HG03460 (cell line): ENCODE measurements around the gene SLC17A1.

Source experiments
- ATAC-seq: cut with Tn5 transposase; IDR thresholded peaks from one replicate; pipeline ENCODE4 v1.9.1; 2021; ENCODE audit not compliant: unreplicated experiment

Gene SLC17A1, protein sequence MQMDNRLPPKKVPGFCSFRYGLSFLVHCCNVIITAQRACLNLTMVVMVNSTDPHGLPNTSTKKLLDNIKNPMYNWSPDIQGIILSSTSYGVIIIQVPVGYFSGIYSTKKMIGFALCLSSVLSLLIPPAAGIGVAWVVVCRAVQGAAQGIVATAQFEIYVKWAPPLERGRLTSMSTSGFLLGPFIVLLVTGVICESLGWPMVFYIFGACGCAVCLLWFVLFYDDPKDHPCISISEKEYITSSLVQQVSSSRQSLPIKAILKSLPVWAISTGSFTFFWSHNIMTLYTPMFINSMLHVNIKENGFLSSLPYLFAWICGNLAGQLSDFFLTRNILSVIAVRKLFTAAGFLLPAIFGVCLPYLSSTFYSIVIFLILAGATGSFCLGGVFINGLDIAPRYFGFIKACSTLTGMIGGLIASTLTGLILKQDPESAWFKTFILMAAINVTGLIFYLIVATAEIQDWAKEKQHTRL

DNA sequence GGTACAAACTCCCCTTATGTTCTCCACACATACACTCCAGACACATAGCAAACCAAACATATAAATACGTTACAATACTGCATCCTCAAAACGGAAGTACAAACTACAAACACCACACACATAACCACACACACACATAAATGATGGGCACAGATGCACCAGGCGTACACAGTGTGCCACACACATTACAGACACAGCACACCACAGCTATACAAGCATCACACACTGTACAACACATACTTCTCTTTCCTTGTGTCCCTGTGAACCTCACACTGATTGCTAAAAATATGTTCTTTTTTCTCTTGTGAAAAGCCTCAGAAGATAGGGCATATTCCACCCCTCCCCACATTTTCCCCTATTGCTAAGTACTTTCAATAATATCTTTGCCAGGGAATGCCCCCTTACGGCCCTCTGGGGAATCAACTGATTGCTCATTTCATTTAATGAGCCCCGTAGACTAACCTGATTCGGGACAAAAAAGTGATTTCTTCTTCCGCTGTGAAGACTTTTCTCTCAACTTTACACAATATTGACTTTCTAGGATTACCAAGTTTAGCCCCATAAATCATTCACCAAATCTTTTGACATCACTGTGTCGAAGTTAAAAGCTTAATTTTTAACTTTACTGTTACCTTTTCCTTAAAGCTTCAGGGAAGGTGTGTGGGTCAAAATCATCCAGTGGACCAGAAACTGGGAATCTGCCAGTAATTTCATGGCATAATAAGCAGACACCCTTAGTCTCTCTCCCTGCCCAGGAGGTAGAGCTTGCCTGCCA lies at the start of gene SLC17A1:
TSS of gene SLC17A1 (minus strand) at position 521 of the 775 bp plus-strand sequence. CDS start 1,495 bp downstream, outside the sequence.
- ATAC-seq: no peak

DNA sequence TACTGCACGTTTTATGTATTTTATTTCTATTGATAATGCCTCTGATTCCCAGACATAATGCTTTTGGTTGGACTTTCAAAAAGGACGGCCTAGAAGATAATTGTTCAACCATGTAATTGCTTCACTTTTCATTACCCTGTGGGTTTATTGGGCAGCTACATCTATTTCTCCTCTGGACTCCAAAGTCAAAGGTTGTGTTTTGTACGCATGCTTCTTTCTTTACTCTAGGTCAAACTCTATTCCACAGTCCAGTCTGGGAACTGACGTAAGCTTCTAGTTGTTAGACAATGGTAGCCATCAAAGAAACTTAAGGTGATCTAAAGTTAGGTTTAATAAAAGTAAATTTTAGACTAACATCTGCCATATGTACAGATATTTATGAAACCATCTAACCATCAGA lies 48.7 kb upstream of the SLC17A1 start:
- ATAC-seq: no peak

DNA sequence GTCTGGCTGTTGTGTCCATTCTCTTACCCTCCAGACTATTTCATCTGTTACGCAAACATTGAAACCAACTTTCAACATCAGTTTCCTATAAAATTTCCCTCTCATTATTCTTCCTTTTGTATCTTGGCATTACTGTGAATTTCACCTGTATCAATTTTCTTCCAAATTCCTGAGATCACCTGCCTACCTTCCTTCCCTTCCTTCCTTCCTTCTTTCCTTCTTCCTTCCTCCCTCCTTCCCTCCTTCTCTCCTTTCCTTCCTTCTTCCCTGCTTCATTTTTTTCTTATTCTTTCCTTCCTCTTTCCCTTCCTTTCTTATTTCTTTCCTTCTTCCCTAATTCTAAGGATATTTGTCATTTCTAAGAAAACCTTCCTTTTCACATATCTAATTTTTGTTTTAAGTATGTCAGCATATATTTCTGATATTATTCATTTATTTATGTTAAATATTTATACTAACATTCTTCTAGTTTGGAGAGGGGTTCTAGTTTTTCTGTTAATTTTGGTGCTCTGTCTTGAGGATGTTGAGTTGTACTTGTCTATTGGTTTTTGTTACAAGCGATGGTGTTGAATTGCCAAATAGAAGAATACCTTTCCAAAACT lies 47.0 kb upstream of the SLC17A1 start:
- ATAC-seq: no peak

DNA sequence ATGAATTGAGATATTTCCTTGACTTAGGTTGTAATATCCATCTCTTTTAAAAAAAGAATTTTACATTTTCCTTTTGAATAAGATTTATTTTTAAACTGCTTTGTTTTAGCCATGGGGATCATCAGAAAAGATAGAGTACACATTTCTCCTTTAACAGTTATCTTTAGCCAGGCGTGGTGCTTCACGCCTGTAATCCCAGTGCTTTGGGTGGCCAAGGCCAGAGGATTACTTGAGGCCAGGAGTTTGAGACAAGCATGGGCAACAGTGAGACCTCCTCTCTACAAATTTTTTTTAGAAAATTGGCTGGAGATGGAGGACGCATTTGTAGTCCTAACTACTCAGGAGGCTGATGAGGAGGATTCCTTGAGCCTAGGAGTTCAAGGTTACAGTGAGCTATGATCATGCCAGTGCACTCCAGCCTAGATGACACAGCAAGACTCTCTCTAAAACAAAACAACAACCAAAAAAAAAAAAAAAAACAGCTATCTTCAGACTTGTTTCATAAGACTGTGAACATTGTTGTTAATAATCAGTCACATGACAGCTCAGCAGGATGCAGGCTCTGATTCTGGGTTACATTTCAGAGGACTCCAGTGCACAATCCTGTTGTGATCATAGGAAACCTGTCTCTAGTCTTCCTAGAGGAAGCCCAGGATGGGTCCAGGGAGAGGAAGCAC lies 44.2 kb upstream of the SLC17A1 start:
- ATAC-seq: no peak

DNA sequence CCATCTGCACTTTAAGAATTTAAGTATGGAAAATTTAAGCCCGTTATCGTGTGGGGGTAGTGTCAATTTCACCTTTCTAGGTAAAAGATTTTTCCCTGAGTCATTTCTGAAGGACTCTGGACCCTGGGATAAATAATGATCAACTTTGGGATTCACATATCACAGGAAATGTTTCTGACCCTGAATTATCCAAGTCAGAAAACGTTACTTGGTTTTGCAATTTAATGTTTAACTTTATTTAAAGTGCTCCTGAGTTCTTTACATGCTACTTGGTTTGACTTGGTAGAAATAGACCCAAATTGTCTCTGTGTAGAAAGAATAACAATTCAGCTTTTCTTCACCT lies 43.7 kb upstream of the SLC17A1 start:
- ATAC-seq: no peak

DNA sequence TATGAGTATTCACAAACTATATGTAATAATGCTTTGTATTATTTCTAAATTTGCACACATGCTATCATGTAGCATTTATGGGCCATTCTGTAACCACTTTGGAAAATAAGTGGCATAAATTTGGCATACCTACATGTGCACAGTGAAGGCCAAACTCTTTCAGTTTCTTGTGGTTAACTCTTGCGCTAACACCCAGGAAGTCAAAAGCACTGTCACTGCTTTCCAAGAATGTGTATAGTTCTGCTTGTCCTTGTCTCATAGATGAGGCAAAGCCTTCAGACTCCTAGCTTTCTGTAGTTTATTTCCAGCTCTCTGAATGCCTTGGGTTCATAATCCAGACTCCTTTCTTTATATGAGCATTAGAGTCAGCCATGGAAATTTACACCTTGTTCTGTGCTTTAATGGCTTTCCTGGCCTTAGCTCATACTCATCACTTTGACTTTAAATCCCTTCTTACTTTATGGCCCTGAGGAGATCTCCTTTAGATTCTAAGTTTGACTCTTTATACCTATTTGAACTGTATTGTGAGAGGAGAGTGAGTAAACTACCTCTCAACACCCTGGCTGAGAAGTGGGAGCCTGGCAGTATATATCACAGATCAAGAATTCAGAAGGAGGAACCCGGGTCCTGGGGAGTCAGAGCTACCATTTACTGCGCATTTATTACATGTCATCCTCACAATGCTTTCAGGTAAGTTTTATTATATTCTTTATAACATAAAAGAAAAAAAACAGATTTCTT lies 43.1 kb upstream of the SLC17A1 start:
- ATAC-seq: no peak

DNA sequence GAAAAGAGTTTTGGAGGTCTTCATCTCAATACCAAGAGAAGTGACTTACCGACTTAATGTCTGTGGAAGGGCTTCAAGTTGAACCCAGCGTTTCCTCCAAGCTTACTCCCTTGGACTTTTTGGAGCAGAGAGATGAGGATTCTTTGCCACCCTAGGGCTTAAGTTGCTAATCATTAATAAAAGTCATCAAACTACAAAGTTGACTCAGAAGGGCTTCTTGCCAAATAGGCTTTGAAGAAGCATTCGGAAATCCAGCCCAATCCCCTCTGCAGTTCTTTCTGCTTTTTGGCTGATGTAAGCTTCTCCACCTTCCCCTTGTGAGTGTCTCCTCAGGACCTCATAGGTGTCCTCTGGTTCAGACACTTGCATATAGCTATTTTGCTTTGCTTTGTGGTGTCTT lies 42.3 kb upstream of the SLC17A1 start, which contains the start of gene SLC17A3:
TSS of gene SLC17A3 (minus strand) at position 126 of the 400 bp plus-strand sequence. CDS start 5,856 bp downstream, outside the sequence.
- no peak for ATAC-seq

DNA sequence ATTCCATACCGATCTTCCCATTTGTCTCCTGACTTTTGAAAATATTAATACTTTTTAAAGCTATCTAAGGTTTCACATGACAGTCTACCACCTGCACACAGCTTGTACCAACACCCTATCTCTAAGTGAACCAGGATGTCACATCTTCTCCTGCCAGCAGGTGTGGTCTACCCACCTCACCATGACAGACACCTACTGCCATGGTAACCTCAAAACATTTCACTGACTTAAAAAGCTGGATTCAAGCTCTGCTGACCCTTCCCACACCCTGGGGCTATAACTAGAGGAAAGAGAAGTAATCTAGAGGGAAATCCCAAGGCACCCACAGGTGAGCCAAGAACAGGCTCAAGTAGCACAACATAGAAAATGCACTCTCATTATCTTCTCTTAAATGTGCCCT lies 41.0 kb upstream of the SLC17A1 start:
- no peak for ATAC-seq

DNA sequence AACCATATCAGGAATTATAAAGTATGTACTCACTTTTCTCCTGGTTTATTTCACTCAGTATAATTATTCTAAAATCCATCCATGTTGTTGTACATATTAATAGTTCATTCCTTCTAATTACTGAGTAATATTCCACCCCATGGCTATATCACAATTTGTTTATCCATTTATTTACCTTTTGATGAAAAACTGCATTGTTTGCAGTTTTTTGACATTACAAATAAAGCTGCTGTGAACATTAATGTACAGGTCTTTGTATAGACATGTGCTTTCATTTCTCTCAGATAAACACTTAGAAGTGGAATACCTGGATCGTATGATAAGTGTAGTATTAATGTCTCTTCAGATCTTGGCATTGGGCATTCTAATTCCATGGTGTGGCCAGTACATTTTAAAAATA lies 38.0 kb upstream of the SLC17A1 start:
- no peak for ATAC-seq

DNA sequence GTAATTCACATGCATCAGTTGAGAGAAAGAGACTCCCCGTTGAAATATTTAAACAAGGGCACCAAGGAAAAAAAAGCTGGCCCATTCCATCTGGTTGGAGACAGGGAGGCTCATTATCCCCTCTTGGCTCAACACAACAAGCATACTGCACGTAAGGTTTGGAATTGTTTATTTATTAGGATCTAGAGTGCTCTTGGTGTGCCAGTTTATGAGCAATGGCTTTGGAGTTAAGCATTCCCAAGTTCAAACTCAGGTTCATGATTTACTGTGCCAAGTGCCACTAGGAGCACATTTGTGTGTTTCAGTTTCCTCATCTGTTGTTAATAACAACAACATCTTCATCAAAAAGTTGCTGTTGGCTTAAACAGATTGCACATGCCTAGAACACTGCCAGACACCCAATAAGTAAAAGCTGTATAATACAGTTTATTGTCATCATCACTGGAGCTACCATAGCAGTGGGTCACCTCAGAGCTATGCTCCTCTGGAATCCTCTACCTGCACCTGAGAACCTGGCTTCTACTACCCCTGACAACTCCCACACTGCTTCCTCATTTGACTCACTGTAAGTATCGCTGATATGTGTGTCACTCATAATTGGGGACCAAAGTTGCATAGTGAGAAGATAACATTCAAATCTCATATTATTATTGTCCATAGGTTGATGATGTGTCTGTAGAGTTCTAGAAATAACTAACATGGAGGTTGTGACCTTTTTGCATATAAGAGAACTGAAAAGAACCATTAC lies 36.8 kb upstream of the SLC17A1 start:
- ATAC-seq: no peak

DNA sequence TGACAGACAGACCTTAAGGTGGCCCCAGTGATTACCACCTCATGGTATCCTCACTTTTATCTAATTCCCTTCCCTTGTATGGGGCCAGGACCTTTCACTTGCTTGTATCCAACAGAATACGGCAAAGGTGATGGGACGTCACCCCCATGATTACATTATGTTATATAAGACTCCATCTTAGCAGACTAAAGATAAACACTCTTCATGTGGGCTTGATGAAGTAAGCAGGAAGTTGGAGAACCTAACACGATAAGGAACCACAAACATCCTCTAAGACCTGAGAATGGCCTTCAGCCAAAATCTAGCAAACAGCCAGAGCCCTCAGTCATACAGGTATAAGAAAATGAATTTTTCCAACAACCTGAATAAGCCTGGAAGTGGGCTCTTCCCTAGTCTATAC lies 34.2 kb upstream of the SLC17A1 start:
- ATAC-seq: no peak

DNA sequence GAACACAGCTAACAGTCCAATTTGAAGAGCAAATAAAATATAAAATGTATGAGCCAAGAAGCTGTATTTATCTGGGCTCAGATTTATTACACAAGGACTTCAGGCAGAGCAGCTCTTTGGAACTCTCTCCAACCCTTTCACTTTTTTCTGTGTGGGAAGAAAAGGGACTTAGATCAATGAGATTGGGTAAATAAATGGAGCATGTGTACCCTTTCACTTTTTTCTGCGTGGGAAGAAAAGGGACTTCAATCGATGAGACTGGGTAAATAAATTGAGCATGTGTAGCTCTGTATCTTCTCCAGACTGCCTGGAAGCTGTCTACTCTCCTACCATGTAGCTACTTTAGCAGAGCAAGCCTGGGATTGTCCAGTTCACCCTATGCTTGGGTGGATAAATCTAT lies 31.5 kb upstream of the SLC17A1 start:
- no peak for ATAC-seq

DNA sequence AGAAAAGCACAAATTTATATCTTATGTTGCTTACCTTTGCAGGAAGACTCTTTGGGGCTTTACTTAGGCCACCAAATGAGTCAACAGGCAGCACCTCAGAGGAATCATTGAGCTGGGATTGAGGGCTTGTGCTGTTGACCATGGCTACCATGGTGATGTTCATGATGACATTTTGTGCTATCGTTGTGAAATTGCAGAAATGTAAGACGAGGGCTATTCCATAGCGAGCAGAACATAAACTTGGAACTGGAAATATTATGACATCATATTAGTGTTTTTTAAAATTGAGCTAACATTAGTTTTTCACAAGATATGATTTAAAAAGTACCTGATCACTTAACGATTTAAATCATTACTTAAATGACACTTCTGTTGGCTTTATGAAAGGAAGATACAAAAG lies 30.3 kb upstream of the SLC17A1 start:
- ATAC-seq: no peak

DNA sequence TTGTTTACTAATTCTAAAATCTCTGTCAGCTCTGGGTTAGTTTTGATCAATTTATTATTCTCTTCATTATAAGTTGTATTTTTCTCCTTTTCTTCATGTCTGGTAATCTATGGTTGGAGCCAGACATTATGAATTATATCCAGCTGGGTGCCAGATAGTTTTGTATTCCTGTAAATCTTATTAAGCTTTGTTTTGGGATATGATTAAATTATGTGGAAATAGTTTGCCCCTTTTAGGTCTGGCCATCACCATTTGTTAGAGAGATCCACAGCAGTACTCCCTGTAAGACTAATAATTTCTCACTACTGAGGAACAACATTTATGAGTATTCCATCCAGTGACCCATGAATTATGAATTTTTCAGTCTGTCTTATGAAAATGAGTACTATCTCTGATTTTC lies 20.9 kb upstream of the SLC17A1 start:
- ATAC-seq: no peak

DNA sequence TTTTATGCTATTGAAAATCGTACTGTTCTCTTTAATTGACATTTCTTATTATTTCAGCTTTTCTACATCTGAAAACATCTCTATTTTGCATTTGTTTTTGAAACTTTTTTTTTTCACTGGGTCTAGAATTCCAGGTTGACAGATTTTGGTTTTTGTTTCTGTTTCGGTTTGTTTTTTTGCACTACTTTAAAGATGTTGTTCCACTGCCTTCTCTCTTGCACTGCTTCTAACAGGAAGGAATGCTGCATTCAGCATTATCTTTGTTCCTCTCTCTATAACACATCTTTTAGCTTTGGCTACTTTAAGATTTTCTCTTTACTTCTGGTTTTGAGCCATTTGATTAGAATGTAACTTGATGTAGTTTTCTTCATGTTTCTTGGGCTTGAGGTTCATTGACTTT lies 20.1 kb upstream of the SLC17A1 start:
- no peak for ATAC-seq

DNA sequence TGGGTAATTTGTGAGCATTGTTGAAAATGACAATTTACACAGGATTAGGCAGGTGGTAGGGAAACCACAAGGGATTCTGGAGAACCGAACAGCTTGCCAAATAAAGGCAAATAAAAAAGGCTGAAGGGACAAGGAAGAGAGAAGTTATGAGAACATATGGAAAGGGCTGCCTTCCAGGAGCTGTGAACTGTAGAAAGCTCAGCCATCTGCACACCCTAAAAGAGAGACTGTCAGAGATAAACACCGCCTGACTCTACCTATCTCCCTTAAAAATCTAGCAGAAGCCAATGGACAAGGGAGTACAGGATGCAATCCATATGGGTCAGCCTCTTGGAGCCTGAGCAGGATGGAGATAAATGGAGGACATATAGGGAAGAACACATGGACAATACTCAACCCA lies 12.7 kb upstream of the SLC17A1 start:
- ATAC-seq: no peak

DNA sequence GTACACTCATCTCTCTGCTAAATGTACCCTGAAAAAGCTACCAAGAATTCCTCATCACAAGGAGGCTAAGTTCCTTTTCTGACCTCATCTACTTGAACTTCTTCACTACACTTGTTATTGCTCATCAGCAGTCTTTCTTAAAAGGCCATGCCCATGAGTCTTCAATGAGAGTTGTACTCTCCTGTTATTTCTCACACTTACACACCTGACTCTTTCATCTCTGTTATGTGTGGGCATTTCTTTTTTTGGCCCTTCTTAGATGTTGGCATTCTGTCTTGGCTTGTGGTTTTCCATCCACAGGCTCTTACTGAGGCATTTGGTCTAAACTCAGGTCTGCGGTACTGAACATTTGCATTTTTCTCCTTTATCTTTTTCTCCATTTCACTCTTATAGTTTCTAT lies 10.7 kb upstream of the SLC17A1 start:
- ATAC-seq: no peak

DNA sequence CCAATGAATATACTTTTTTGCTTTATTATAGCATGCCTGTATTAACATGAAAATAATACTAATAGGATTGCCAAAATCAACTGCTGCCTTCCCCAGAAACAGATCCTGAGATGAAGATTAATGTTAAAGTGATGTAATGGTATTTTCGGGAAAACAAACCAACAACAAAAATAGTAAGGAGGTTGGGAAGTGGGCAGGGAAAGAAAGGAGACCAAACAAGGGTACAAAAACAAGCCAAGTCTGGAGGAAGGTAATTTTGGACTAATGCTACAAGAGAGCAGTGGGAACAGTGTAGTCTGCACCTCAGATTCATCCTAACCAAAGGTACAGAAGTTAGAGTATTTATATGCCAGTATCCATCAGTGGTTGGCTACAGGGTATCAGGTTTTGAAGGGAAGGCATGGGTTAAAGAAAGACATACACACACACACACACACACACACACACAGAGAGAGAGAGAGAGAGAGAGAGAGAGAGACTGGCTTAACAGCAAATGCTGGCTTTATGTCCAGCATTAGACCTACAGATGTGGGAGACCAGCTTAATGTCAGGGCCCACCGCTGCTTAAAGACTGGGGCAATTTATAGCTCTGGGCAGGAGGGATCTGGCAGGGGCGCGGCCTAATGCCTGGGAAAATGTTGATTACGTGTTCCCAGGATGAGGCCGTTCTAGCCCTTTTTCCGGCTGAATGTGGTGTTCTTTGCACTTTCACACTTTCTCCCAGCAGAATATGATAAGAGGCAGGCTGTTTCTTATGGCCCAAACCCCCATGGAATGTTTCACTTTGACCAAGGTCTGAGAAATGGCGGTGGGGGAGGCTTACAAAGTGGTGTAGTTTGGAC lies 3.8 kb upstream of the SLC17A1 start:
- ATAC-seq: no peak

DNA sequence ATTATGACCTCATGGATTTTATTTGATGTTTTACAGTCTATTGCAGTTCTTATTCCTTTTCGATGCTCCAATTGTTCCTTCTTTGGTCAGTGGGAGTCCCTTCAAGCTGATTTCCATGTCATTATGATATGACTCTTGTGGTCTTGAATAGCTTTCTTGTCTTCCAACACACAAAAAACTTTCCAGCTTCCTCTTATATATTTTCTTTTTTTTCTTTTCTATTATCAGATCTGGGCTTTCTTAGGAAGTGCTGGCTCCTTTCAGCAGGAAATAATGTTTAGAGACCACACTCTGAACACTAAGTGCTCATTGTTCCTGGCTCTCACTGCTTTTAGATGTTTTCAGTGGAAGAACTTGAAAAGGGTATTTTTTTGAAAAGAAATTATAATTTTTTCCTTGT lies 3.1 kb upstream of the SLC17A1 start:
- no peak for ATAC-seq
